ENCODE results near the gene RFT1. TPM values are rescaled to one million over a fixed set of nuclear protein-coding genes. Genes with fewer than 3 reads are reported as not detected.
A peak's percentile ranks its signal among the peaks of the same experiment; 100 is the strongest.

The RFT1 gene
- polyA plus RNA-seq, 5 donors = 21.3 to 25.4 (median 24.6) TPM

GRCh38 chr3:53166206-53166605 is 36.0 kb upstream of the RFT1 start:
- no peak for DNase-seq

DNA sequence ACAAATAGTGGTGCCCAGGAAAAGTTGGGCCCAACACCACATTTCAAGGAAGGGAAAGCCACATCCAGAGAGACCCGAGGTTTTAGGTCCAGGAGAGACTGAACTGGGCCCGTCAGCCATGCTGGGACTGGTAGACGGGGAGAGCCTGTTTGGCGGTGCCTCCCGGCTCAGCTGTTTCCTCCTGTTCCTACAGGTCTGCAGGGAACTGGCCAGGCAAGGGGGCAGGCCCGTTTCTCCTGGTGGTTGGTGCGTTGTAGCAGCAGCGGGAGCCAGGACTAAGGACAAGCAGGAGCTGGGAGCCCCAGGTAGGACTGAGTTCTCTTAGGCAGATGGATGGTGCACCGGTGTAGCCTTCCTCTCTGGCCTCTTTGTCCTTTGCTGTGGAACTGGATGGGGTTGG is 34.7 kb upstream of the RFT1 start:
- no peak for DNase-seq

DNA sequence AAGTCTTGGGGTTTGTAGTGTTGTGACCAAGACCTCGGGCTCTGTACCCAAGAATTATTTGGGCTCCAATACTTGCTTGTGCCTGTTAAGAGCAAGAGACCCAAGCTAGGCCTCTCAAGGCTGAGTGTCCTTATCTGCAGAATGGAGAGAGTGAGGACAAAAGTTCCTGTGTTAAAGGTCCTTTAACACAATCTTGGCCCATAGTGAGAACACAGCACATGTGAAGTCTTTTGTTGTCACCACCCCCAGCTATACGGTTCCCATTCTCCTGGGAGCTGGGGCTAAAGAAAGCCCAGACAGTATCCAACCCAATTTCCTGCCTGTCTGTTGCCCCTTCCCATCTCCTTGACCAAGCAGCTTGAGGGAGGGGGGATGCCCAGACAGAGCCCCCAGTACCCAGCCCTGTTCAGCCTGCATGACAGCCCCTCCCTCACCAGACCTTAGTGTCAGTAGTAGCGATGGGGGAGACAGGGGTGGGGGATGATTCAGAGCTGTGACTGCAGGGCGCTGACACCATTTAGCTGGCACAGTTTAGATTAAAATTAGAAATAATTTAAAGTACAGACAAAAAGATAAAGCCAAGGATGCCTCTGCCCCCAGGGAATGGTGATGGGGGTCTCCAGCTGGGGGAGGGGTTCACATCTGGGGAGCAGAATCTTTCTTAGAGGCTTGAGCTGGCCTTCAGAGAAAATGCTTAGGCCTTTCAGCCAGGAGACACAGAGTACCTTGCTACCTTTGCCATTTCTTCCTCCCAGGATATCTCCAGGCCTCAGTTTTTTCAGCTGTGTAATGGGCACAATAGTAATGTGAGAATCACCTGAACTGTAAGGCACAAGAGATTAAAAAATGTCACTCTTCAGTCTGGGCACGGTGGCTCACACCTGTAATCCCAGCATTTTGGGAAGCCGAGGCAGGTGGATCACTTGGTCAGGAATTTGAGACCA is 33.5 kb upstream of the RFT1 start:
- DNase-seq = peak in 1 of 2 donors; percentile 21

DNA sequence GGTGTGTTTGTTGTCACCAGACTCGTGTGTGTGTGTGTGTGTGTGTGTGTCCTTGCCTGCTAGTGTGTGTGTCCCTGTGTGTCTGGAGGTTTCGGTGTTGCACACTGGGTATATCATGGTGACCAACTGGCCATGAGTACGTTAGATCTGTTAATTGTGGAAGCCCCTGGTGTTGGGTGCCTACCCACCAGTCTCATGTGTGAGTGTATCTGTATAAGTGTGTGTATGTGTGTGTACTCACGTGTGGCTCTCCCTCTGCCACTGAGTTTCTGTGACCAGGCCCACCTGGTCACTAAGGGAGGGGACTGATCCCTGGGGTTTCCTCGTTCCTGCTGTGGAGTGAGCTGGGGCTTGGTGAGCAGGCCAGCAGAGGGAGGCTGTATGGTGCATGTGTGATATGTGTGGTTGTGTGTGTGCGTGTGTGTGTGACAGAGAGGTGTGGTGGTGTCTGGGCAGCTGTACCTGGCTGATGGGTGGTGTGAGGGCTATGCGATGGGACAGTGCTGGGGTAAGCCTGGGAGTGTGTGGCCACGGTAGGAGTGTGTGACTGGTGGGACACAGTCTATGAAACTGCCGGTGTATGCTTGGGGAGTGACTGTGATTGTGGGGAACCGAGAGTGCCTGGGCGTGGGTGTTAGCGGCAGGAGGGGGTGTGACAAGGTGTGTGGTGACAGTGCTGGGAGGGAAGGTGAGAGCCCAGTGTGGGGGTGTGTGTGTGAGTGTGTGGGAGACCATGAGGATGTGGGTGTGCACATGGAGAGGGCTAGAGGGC is 32.6 kb upstream of the RFT1 start:
- no peak for DNase-seq

DNA sequence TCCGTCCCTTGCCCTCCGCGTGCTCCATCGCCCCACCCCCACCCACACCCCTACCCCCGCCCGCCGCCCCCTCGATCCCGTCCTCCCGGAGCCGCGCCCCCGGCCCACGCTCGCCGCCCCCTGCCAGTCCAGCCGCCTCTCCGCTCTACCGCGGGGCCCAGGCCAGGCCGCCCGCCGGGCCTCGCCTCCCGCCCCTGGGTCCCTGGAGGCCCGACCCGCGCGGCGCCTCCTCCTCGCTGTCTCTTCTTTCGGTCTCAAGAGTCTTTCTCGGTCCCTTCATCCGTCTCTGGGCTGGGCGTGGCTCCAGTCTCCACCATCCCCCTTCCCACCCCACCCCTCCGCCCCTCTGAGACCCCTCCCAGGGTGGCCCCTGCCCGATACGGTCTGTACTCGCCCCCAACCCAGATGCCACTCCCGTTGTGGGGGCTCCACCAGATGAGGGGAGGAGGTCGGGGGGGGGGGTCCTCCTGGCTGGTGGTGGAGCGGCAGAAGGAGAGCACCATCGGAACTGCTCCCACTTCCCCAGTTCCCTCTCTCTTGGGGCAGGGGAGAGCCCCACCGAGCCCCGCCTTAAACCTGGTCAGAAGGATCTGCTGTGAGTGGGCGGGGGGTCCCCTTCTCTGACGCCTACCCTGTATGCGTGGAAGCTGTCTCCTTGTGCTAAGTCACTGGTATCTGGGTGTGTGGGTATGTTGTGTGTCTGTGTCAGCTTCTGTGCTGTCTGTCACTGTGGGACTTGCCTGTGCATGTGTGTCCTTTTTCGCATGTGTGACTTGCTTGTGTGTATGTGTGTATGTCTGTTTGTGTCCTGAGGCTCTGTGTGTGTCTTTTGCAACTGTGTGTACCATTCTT is 31.8 kb upstream of the RFT1 start:
- no peak for DNase-seq

GRCh38 chr3:53161450-53161819 is 31.2 kb upstream of the RFT1 start:
- peak in 1 of 2 donors; percentile 20 for DNase-seq

GRCh38 chr3:53160660-53161449 is 30.6 kb upstream of the RFT1 start, which contains the start of gene PRKCD:
Gene PRKCD (plus strand): TSS chr3:53161209. CDS start chr3:53178423, 17,214 bp downstream.
- DNase-seq = peak; percentile 79 to 81

GRCh38 chr3:53160061-53160659 is 29.9 kb upstream of the RFT1 start:
- no peak for DNase-seq

- no peak for DNase-seq
Measured at GRCh38 chr3:53159156-53160060, 29.2 kb upstream of the RFT1 start.

DNA sequence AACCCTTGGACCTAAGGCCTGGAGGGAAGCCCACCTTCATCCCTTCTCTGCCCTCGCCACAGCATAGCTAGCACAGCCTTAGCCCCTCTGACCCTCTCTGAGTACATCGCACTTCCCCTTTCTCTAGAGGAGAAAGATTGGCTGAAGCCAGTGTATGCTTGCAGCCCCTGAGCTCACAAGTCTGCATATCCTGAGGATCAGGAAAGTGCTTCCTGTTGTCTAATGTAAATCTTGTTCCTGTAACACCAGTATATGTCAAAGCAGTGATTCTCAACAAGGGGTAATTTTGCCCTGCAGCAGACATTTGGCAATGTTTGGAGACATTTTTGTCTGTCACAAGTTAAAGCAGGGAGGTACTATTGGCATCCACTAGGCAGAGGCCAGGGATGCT is 28.5 kb upstream of the RFT1 start:
- no peak for DNase-seq

GRCh38 chr3:53157974-53158580 is 27.8 kb upstream of the RFT1 start:
- DNase-seq = no peak

DNA sequence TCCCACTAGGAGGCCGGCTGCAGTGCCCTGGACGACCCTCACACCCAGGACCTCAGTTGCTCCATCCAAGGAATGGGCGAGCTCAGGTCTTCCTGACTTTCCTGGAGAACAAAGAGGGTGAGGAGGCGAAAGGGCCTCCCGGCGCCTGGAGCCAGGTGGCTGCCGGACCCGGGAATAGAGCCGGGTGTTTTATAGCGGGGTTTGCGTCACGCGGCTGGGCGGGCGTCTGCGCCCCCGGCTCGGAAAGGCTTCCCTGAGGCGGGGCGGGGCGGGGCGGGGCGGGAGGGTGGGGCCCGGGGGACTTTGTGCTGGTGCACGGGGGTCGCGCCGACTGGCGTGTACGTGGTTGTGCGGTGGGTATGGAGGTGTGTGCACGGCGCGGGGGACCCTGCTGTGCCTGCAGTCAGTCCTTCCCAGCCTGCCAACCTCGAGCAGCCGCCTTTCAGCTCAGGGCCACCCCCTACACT is 26.2 kb upstream of the RFT1 start:
- DNase-seq = no peak

DNA sequence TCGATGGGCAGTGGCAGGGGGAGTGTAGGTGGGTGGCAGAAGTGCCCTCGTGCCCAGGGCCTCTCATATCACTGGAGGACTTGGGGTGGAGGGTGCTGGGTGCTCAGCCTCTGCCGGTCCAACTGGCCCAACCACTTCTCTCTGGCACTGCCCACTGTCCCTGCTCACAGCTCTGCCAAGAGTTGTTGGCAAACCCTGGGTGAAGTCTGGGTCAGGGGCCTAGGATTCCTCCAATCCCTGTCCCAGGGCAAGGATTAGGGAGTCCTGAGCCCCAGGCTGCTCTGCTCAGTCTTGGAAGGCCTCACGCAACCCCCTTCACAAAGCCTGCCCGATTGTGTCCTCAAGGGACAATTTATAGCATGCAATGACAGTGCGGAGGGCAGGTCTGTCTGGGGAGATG is 25.5 kb upstream of the RFT1 start:
- DNase-seq = peak; percentile 78 to 80

- DNase-seq = peak in 1 of 2 donors; percentile 56
Measured at GRCh38 chr3:53154881-53155285, 24.6 kb upstream of the RFT1 start.

DNA sequence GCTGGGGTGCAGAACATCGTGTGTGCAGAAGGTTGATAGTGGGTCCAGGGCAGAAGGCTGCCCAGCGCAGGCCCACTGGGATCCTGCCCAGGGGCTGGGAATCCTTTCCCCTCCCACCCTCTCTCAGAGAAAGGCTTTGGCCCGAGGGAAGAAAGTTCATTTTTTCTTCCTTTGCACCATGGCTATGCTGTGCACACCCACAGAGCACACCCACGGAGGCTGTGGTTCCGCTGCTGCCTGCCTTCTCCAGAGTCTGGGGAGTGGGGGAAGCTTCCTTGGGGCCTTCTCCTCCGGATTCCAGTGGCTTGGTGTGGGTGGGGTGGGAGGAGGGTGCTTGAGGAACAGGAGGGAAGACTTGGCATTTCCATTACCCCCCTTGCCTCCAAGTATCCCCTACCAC is 23.7 kb upstream of the RFT1 start:
- no peak for DNase-seq

DNA sequence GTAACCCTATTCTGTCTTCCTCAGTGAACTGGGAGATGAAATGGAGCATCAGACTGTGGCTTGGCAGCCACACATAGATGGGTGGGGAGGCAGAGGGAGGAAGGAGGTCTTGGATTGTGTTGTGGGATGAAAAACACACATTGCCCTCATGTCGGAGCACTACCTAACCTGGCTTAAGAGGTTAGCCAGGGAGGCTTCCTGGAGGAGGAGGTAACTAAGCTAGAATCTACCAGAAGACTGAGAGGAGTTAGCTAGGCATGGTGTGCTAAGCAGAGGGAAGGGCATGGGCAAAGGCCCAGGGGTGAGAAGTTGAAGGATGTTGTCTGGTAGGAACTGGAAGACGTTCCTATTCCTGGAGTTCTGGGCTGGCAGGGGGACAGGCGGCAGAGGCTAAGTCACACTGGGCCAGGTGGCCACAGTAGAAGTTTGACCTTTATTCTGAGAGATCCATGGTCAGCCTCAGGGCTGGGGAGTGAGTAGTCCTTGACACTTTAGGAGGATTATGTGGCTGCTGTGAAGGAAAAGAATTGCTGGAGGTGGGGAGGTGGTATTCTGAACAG is 23.1 kb upstream of the RFT1 start:
- DNase-seq = no peak

GRCh38 chr3:53151870-53152660 is 21.8 kb upstream of the RFT1 start:
- no peak for DNase-seq

DNA sequence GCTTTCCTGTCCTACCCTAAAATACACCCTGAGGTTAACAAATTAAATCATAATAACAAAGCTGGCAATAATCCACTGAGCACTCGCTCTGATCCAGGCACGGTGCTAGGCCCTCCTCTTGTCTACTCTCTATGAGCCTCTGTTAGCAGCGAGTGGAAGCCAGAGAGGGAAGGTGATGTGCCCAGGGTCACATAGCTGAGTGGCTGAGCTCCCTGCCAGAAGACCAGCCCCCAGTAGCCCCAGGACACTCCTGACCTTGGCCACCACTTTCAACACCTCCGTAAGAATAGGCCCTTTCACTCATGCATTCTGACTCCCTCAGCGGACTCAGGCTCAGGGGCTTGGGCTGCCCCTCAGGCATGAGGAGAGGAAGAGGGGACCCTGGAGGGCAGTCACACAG is 21.2 kb upstream of the RFT1 start:
- DNase-seq = no peak
